Aorta (tissue), 5 donors: ENCODE results near the gene URM1. TPM values are rescaled to one million over a fixed set of nuclear protein-coding genes. Genes with fewer than 3 reads are reported as not detected.
"Not testable (repeated sequence)": the region's sequence is repeated elsewhere in the genome, so short reads cannot be mapped to it uniquely, and the experiment has no call there.

Experiments
- ATAC-seq: fragments of 200-7000 bp; cut with Tn5 transposase; one replicate; pipeline ENCODE4 v1.9.1; 2022; ENCODE audit warnings: moderate library complexity; ENCODE audit not compliant: low FRiP score
- DNase-seq, 2 donors: peaks; one replicate each; pipeline ENCODE4 v3.0.0-alpha.2; 2020
- H3K27ac ChIP-seq, 2 donors: one replicate each; pipeline ENCODE4 v1.5.1; 2013; ENCODE audit warnings: low read length in 2 of 2, mild to moderate bottlenecking in 2 of 2, moderate library complexity in 2 of 2, control low read depth in 1 of 2, inconsistent platforms in 1 of 2, low read depth in 1 of 2
- H3K27me3 ChIP-seq, 2 donors: one replicate each; pipeline ENCODE4 v1.6.1; 2013; ENCODE audit warnings: control low read depth in 1 of 2, low read length in 1 of 2, mild to moderate bottlenecking in 1 of 2, moderate library complexity in 1 of 2; ENCODE audit not compliant: insufficient read depth in 2 of 2, control insufficient read depth in 1 of 2
- H3K36me3 ChIP-seq, 2 donors: one replicate each; pipeline ENCODE4 v1.6.1; 2013; ENCODE audit warnings: control low read depth in 1 of 2, low read length in 1 of 2, mild to moderate bottlenecking in 1 of 2; ENCODE audit not compliant: insufficient read depth in 2 of 2, control insufficient read depth in 1 of 2
- H3K4me1 ChIP-seq, 2 donors: one replicate each; pipeline ENCODE4 v1.6.1; 2013; ENCODE audit warnings: low read length in 2 of 2, control low read depth in 1 of 2, mild to moderate bottlenecking in 1 of 2, moderate library complexity in 1 of 2; ENCODE audit not compliant: insufficient read depth in 2 of 2, control insufficient read depth in 1 of 2
- H3K4me3 ChIP-seq, 2 donors: one replicate each; pipeline ENCODE4 v1.5.1; 2013; ENCODE audit warnings: low read length in 2 of 2, control low read depth in 1 of 2, mild to moderate bottlenecking in 1 of 2
- H3K9me3 ChIP-seq: one replicate; pipeline ENCODE4 v1.6.1; 2013; ENCODE audit warnings: mild to moderate bottlenecking, low read length; ENCODE audit not compliant: control insufficient read depth
- WGBS, 2 donors: extraction: QIAGEN DNeasy Blood & Tissue Kit; methylation state at CpG; one replicate each; pipeline ENCODE4 v1.1.7; 2013; 5-methylcytosine and 5-hydroxymethylcytosine counted together
- intact Hi-C, 2 donors: fragments of 100-400 bp; cut with DNase I; formaldehyde crosslinking; loops; one replicate each; pipeline versions ENCODE4 v1.14.2 to v1.15.0; 2022
- polyA plus RNA-seq, 2 donors: library from polyadenylated mRNA; stranded (reverse); fragments of 200-250 nt; gene quantifications; one replicate each; pipeline ENCODE4 v1.2.3, GENCODE V29; 2013
- total RNA-seq, 2 donors: library from RNA; stranded (reverse); fragmentation: NEBNext Ultra II Directional; extraction: Animal tissue kit (Norgen Biotek cat#: 25700); gene quantifications; one replicate each; pipeline ENCODE4 v1.2.1, GENCODE V29; 2021
- donor health status: healthy with polysubstance abuse.
- donor health status: Bipolar disorder and iron deficiency.
- donor health status: DM: no; HTN: no; CAD: no.
- donor health status: DM: no; HTN: no; CAD: no.
- donor health status: DM: yes; HTN: yes; CAD: no.

URM1 gene
- total and polyA plus RNA-seq, 4 donors, result 24.7 to 45.5 (median 35.9) TPM

DNA sequence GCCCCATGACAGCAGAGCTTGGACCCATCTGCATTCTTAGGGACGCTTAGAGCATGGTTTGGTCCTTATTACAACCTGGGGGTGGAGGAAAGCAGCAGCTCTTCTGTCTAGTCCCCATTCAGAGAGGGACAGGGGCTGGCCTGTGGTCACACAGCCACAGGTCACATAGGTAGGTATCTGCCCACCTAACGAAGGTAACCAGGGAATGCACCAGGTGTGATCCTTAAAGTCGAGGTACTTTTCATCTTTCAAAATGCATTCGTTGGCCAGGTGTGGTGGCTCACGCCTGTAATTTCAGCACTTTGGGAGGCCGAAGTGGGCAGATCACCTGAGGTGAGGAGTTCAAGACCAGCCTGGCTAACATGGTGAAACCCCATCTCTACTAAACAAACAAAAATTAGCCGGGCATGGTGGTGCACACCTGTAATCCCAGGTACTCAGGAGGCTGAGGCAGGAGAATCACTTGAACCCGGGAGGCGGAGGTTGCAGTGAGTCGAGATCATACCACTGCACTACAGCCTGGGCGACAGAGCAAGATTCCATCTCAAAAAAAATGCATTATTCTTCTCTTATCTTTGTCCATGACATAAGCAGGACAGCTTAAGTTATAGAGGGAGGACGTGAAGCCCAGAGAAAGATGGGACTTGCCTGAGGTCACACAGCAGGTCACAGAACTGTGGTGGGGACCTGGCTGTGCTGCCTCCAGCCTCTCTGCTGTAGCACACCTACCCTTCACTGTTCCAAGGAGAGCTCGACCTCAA is 51.0 kb downstream of the URM1 start:
- DNase-seq, H3K36me3 ChIP-seq, H3K9me3 ChIP-seq, H3K4me1 ChIP-seq, H3K27me3 ChIP-seq, H3K27ac ChIP-seq, ATAC-seq, H3K4me3 ChIP-seq: not testable (repeated sequence)
- intact Hi-C loops, result loop anchor here in 1 of 2 donors (10.0 kb wide), 1 partner anchor 127 kb away; no protein-coding TSS in a partner anchor
- 86 to 87% methylated on average over 13 of the region's 13 CpGs for WGBS, 2 donors

GRCh38 chr9:128422783-128423150 is 51.6 kb downstream of the URM1 start:
- WGBS, 2 donors, result 95 to 98% methylated on average over 5 of the region's 5 CpGs
- Histone ChIP-seq H3K4me3 (no peak overlapping the region), H3K27ac (no peak overlapping the region), H3K4me1 (no peaks in the 10 kb centered on the region), H3K9me3 (no peaks in the 10 kb centered on the region), H3K36me3 (peaks cover 0 to 2% of the 10 kb centered on the region in 2 donors), H3K27me3 (no peaks in the 10 kb centered on the region)
- DNase-seq, result no peak
- ATAC-seq, result no peak
- intact Hi-C loops, result loop anchor here in 1 of 2 donors (10.0 kb wide), 1 partner anchor 128 kb away; no protein-coding TSS in a partner anchor

DNA sequence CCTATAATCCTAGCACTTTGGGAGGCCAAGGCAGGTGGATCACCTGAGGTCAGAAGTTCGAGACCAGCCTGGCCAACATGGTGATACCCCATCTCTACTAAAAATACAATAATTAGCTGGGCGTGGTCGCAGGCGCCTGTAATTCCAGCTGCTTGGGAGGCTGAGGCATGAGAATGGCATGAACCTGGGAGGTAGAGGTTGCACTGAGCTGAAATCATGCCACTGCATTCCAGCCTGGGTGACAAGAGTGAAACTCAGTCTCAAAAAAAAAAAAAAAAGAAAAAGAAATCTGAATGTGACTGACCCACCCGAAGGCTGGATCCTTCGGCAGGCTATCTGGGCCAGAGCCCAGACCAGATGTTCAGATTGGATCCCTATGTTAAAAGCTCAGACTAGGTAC is 52.2 kb downstream of the URM1 start:
- intact Hi-C loops, result loop anchor here in 1 of 2 donors (10.0 kb wide), 1 partner anchor 129 kb away; no protein-coding TSS in a partner anchor
- not testable (repeated sequence) for DNase-seq, H3K4me1 ChIP-seq, H3K9me3 ChIP-seq, H3K36me3 ChIP-seq, H3K27me3 ChIP-seq, ATAC-seq, H3K4me3 ChIP-seq, H3K27ac ChIP-seq
- 73 to 84% methylated on average over 6 of the region's 6 CpGs for WGBS, 2 donors

DNA sequence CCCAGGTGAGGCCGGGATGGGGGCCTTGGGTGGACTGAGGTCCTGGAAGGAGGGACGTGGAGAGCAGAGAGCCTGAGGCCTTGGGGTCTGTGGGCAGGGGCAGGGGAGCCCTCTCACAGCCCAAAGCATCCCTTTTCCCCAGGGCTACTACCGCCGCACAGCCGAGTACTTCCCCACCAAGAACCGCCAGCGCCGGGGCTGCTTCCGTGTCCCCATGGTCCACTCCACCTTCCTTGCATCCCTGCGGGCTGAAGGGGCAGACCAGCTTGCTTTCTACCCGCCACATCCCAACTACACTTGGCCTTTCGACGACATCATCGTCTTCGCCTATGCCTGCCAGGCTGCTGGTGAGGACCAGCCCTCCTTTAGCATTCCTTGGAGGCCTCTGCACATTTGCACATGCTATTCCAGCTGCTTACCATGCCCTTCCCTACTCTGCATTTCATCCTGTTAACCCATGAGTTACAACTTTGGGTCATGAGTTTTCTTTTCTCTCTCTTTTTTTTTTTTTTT is 53.1 kb downstream of the URM1 start:
- no peak overlapping the region for H3K4me3 ChIP-seq
- no peaks in the 10 kb centered on the region for H3K9me3 ChIP-seq
- no peak overlapping the region for H3K27ac ChIP-seq
- DNase-seq (no peak), ATAC-seq (no peak)
- no peaks in the 10 kb centered on the region for H3K27me3 ChIP-seq
- no peaks in the 10 kb centered on the region for H3K4me1 ChIP-seq
- H3K36me3 ChIP-seq, result peaks cover 0 to 2% of the 10 kb centered on the region in 2 donors
- WGBS, 2 donors, result 92 to 94% methylated on average over 10 to 15 of the region's 15 CpGs
- intact Hi-C loops, result loop anchor here in 1 of 2 donors (10.0 kb wide), 1 partner anchor 130 kb away; no protein-coding TSS in a partner anchor

GRCh38 chr9:128428644-128429512 is 57.7 kb downstream of the URM1 start:
- Histone ChIP-seq H3K9me3 (no peaks in the 10 kb centered on the region), H3K4me1 (no peaks in the 10 kb centered on the region), H3K36me3 (peaks cover 2 to 3% of the 10 kb centered on the region in 2 donors), H3K27ac (no peak overlapping the region), H3K4me3 (no peak overlapping the region), H3K27me3 (no peaks in the 10 kb centered on the region)
- 77 to 81% methylated on average over 22 of the region's 22 CpGs for WGBS, 2 donors
- intact Hi-C loops, result loop anchor here in 1 of 2 donors (10.0 kb wide), 1 partner anchor 134 kb away; no protein-coding TSS in a partner anchor
- ATAC-seq, result no peak
- DNase-seq, result no peak

GRCh38 chr9:128429513-128430086 is 58.4 kb downstream of the URM1 start:
- WGBS, 2 donors, result 80 to 83% methylated on average over 13 of the region's 13 CpGs

GRCh38 chr9:128431207-128431606 is 60.0 kb downstream of the URM1 start:
- DNase-seq (no peak), ATAC-seq (no peak)
- intact Hi-C loops, result no loop called here
- Histone ChIP-seq H3K27ac (no peak overlapping the region), H3K27me3 (no peaks in the 10 kb centered on the region), H3K9me3 (no peaks in the 10 kb centered on the region), H3K4me1 (no peaks in the 10 kb centered on the region), H3K4me3 (no peak overlapping the region), H3K36me3 (peaks cover 0 to 3% of the 10 kb centered on the region in 2 donors)
- 87 to 89% methylated on average over 8 of the region's 8 CpGs for WGBS, 2 donors

More at GRCh38 chr9:128429513-128430086, 58.4 kb downstream of the URM1 start:
- no peak for ATAC-seq
- no peaks in the 10 kb centered on the region for H3K27me3 ChIP-seq
- H3K27ac ChIP-seq, result no peak overlapping the region
- intact Hi-C loops, result loop anchor here in 1 of 2 donors (10.0 kb wide), 1 partner anchor 135 kb away; no protein-coding TSS in a partner anchor
- no peaks in the 10 kb centered on the region for H3K4me1 ChIP-seq
- no peak overlapping the region for H3K4me3 ChIP-seq
- no peaks in the 10 kb centered on the region for H3K9me3 ChIP-seq
- no peak for DNase-seq
- peaks cover 0 to 3% of the 10 kb centered on the region in 2 donors for H3K36me3 ChIP-seq

GRCh38 chr9:128434340-128434739 is 63.2 kb downstream of the URM1 start:
- no peaks in the 10 kb centered on the region for H3K9me3 ChIP-seq
- intact Hi-C loops, result no loop called here
- ATAC-seq, result no peak
- H3K27ac ChIP-seq, result no peak overlapping the region
- H3K4me3 ChIP-seq, result no peak overlapping the region
- H3K27me3 ChIP-seq, result no peaks in the 10 kb centered on the region
- H3K36me3 ChIP-seq, result peaks cover 0 to 3% of the 10 kb centered on the region in 2 donors
- WGBS, 2 donors, result 90 to 92% methylated on average over 17 of the region's 17 CpGs
- no peaks in the 10 kb centered on the region for H3K4me1 ChIP-seq
- DNase-seq, result no peak
